Stomach smooth muscle (tissue), 2 donors: ENCODE data around the gene EPC1.

Experiments used
- H3K27ac ChIP-seq: one replicate; pipeline ENCODE4 v1.7.0; 2013; ENCODE audit warnings: mild to moderate bottlenecking, low read length, inconsistent platforms
- H3K27me3 ChIP-seq, 2 donors: one replicate each; pipeline ENCODE4 v1.7.0; 2013; ENCODE audit warnings: low read length in 2 of 2; ENCODE audit not compliant: insufficient read depth in 2 of 2, control insufficient read depth in 1 of 2
- H3K36me3 ChIP-seq, 2 donors: one replicate each; pipeline ENCODE4 v1.7.0; 2013; ENCODE audit warnings: low read length in 2 of 2; ENCODE audit not compliant: control insufficient read depth in 2 of 2, insufficient read depth in 2 of 2
- H3K4me1 ChIP-seq: one replicate; pipeline ENCODE4 v1.7.0; 2013; ENCODE audit warnings: low read length; ENCODE audit not compliant: control insufficient read depth, insufficient read depth
- H3K4me3 ChIP-seq, 2 donors: one replicate each; pipeline ENCODE4 v1.7.0; 2013; ENCODE audit warnings: low read length in 2 of 2
- H3K9ac ChIP-seq, 2 donors: one replicate each; pipeline ENCODE4 v1.7.0; 2013; ENCODE audit warnings: low read length in 2 of 2, mild to moderate bottlenecking in 1 of 2
- H3K9me3 ChIP-seq, 2 donors: one replicate each; pipeline ENCODE4 v1.7.0; 2013; ENCODE audit warnings: low read length in 2 of 2; ENCODE audit not compliant: control insufficient read depth in 2 of 2
- donor health status: healthy.
- donor health status: Pancreatic carcinoma.

The EPC1 gene

DNA sequence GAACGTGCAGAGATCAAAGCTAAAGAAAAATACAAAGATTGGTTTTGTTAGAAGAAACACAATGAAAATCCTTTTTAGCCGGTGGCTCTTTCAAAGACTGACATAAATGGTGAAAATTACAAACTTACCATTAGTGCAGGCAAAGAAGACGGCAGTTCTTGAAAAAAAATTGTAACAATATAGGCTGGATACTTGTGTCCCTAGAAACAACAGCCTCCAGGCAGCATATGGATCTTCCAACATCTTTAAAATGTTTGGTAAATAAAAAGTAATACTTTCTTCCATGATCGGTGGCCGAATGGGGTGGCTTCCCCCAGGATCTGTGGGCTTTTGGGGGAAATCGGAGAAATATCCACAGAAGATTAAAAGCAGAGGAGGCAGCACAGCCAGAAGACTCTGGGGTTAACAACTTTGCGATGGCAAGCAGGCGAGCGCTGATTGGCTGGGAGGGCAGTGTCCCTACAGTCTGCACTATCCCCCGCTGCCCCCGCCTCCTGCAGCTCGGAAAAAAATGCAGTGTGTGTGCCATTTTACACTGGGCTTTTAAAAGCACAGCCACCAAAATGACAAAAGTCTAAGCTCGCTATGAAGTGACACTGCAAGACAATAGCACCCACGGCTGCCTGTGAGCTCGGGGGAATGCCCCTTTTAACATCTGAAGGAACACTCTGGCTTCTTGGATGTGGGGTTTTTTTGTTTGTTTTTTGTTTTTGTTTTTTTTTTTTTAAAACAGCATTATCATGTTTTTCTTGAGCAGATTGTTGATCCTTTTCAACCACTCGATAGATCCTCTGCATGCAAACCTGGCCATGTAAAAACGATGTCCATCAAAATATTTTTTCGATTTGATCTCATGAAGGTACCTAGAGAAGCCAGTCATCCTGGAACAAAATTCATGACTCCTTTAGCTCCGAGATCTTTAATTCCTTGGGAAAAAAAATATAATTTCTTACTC, 31.7 kb upstream of the EPC1 start:
- peak overlapping the region; percentile 32 for H3K27ac ChIP-seq
- no peaks in the 10 kb centered on the region for H3K36me3 ChIP-seq
- H3K9ac ChIP-seq = peak overlapping the region; percentile 81 to 87
- H3K4me1 ChIP-seq = peaks cover 5% of the 10 kb centered on the region
- H3K27me3 ChIP-seq = no peaks in the 10 kb centered on the region
- no peaks in the 10 kb centered on the region for H3K9me3 ChIP-seq
- peak overlapping the region; percentile 86 to 97 for H3K4me3 ChIP-seq

DNA sequence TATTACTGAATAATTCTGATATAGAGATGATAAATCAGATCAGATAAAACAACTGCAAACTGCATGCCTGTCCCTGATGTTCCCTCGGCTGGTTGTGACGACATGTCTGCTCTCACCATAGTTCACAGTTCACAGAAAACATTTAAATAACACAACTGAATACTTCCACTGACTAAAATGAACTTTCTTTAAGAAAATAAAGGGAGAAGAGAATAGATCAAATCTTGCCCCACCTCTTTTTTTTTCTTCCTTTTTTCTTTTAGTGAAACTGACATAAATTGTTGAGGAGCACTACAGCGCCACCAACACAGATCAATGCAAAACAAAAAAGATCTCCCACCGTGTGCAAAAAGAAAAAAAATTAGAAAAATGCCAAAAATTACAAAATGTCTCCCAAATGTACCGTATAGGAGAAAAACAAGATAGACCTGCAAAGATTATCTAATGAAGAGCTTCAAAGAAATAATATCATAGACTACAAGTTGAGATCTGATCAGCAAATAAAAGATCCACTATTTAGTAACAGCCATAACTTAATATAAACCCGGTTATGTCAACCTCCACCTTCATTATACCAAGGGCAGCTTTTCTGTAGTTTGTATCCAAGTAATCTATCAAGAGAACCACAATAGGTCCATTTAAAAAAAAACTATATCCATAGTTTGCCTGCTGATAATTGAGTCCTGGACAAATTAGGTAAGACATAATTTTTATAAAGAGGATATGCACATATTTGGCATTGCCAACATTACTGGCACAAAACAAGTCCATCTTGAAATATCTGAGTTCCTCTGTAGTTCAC, 30.7 kb upstream of the EPC1 start:
- Histone ChIP-seq H3K9me3 (no peaks in the 10 kb centered on the region), H3K36me3 (no peaks in the 10 kb centered on the region), H3K4me3 (peak overlapping the region; percentile 86 to 97), H3K9ac (peak overlapping the region; percentile 81 to 87), H3K27ac (peak overlapping the region; percentile 13), H3K27me3 (no peaks in the 10 kb centered on the region), H3K4me1 (peaks cover 5% of the 10 kb centered on the region)

DNA sequence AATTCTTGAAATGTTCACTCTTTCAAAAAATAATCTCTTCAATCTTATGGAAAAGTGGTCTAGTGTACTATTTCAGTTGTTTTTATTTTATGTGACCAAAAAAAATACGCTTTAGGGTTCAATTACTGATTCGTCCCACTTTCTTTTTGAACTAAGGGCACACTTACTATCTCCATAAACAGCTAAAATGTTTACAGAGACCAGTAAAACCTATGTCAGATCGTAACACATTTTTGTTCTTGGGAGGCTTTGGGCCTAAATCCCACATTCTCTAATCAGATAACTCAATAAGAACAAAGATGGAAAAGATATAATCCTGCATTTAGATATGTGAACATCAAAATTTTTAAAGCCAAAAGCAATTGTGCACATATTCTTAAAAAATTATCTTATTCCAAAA, 29.8 kb upstream of the EPC1 start:
- peak overlapping the region; percentile 86 to 97 for H3K4me3 ChIP-seq
- H3K9me3 ChIP-seq = no peaks in the 10 kb centered on the region
- H3K4me1 ChIP-seq = peaks cover 5% of the 10 kb centered on the region
- no peak overlapping the region for H3K27ac ChIP-seq
- H3K9ac ChIP-seq = peak overlapping the region; percentile 81 to 87
- H3K27me3 ChIP-seq = no peaks in the 10 kb centered on the region
- H3K36me3 ChIP-seq = no peaks in the 10 kb centered on the region

DNA sequence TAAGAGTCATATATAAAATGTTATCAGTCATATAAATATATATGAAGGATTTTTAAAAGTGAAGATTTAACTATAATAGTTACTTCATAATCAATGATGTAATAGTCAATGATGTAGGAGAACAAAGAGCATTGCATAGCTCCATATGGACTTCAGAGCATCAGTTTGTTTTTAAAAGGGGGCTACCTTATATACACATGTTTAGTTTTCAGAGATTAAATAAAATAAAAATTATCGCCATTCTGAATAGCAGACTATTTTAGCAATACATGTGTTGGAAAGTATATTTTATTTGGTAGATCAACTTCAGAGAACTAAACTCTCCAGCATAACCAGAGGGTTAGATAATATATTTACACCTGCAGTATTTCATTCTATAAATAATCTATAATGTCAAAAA, 29.1 kb upstream of the EPC1 start:
- peaks cover 5% of the 10 kb centered on the region for H3K4me1 ChIP-seq
- H3K4me3 ChIP-seq = peak overlapping the region; percentile 86 to 97
- H3K36me3 ChIP-seq = no peaks in the 10 kb centered on the region
- H3K9ac ChIP-seq = peak overlapping the region in 1 of 2 donors; percentile 87
- H3K27ac ChIP-seq = no peak overlapping the region
- no peaks in the 10 kb centered on the region for H3K9me3 ChIP-seq
- no peaks in the 10 kb centered on the region for H3K27me3 ChIP-seq

DNA sequence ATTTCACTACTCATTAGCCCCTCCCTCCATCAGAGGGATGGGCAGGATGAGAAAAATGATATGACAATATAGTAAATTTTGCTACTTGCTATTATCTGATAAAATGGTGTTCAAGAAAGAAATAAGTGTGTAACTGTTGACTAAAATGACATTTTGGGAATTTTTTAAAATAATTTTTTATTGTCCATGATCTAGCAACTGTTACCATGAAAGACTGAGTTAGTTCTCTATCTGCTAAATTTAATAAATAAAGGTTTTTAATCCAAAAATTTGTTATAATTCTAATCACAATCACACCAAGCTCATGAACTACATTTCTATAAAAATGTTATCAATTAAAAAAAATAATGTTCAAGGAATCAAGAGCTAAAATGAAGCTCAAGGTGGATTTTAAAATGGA, 28.7 kb upstream of the EPC1 start:
- peak overlapping the region in 1 of 2 donors; percentile 40 for H3K9ac ChIP-seq
- H3K27ac ChIP-seq = no peak overlapping the region
- H3K4me1 ChIP-seq = peaks cover 5% of the 10 kb centered on the region
- peak overlapping the region; percentile 20 to 86 for H3K4me3 ChIP-seq
- no peaks in the 10 kb centered on the region for H3K27me3 ChIP-seq
- H3K36me3 ChIP-seq = no peaks in the 10 kb centered on the region
- H3K9me3 ChIP-seq = no peaks in the 10 kb centered on the region

DNA sequence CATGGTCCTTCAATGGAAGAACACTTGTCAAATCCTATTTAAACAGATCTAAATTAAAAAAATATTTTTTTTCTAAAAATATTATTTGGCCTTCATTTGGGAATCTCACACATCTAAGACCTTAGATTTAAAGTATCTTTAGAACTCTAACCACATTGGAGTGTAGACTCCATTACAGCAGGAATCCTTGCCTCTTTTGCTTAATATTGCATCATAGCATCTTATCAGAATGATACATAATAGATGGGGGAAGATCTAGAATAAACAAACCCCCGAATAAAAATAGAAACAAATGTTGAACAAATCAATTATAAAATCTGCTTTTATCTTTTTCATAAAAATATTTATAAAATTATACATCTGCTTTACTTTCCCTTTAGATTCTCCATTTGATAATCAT, 27.6 kb upstream of the EPC1 start:
- no peaks in the 10 kb centered on the region for H3K9me3 ChIP-seq
- no peak overlapping the region for H3K9ac ChIP-seq
- H3K36me3 ChIP-seq = no peaks in the 10 kb centered on the region
- H3K27ac ChIP-seq = no peak overlapping the region
- H3K4me1 ChIP-seq = peaks cover 5% of the 10 kb centered on the region
- H3K4me3 ChIP-seq = no peak overlapping the region
- H3K27me3 ChIP-seq = no peaks in the 10 kb centered on the region

DNA sequence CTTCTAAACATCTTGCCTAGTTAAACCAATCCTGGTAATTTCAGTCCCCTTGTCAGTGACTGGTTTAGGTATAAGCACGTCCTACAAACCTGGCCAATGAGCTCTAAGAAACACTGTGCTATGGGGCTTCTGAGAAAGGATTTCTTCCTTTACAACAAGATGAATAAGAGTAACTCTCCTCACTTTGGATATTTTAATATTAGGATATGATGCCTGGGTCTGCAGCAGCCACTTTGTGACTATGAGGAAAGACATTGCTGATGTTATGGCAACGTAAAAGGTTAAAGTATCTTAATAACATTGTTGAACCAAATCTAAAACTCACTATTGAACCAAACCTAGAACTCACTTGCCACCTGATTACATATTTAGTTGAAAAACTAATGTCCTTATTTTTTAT, 26.5 kb upstream of the EPC1 start:
- H3K4me1 ChIP-seq = no peaks in the 10 kb centered on the region
- no peak overlapping the region for H3K9ac ChIP-seq
- H3K27ac ChIP-seq = no peak overlapping the region
- no peaks in the 10 kb centered on the region for H3K27me3 ChIP-seq
- no peak overlapping the region for H3K4me3 ChIP-seq
- H3K36me3 ChIP-seq = no peaks in the 10 kb centered on the region
- H3K9me3 ChIP-seq = no peaks in the 10 kb centered on the region

DNA sequence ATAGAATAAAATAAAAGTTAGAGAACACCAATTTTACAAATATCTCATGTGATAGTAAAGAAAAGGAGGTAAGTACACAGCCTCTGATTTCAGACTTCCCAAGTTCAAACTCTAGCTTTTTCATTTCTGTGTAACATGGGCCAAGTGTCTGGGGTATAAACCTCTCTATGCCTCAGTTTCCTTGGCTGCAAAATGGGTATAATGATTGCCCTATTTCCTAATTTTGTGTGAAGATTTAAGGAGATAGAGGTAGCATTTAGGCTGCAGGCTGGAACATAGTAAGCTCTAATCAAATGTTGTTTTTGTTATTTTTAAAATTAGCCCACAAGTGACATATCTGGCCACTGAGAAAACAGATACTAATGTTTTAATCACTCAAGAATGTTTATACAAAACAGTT, 26.1 kb upstream of the EPC1 start:
- Histone ChIP-seq H3K9ac (no peak overlapping the region), H3K9me3 (no peaks in the 10 kb centered on the region), H3K4me1 (no peaks in the 10 kb centered on the region), H3K27ac (no peak overlapping the region), H3K36me3 (no peaks in the 10 kb centered on the region), H3K4me3 (no peak overlapping the region), H3K27me3 (no peaks in the 10 kb centered on the region)

DNA sequence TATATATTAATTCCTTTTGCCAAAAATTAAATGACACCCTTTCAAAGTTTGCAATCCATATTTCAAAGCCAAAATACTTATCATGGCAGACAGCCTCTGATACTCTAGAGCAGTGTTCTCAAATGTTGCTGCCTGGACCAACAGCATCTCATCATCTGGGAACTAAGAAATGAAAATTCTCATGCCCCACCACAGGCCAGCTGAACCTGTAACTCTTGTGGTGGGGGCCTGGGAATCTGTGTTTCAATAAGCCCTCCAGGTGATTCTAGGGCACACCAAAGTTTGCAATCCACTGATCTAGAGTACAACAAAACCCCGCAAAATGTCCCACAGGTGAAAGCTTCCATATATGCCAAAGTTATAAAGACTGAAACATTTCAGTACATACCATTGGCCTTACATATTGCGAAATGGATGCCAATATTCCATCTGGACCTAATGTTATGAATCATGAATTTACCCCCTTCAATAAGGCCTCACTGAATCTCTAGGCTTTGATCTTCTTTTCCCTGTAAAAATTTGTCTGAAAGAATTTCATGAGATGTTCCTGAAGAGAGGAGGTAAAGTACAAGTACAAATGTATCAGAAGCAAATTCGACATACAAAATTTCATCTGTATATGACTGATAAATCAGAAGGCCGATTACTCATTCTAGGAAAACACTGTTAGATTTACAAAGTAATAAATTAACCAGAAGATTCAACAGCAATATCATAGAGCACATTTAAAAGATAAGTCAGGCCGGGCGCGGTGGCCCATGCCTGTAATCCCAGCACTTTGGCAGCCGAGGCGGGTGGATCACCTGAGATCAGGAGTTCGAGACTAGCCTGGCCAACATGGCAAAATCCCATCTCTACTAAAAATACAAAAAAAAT, 25.3 kb upstream of the EPC1 start:
- Histone ChIP-seq H3K9me3 (no peaks in the 10 kb centered on the region), H3K36me3 (no peaks in the 10 kb centered on the region), H3K27me3 (no peaks in the 10 kb centered on the region), H3K27ac (no peak overlapping the region), H3K4me3 (no peak overlapping the region), H3K4me1 (no peaks in the 10 kb centered on the region), H3K9ac (no peak overlapping the region)

DNA sequence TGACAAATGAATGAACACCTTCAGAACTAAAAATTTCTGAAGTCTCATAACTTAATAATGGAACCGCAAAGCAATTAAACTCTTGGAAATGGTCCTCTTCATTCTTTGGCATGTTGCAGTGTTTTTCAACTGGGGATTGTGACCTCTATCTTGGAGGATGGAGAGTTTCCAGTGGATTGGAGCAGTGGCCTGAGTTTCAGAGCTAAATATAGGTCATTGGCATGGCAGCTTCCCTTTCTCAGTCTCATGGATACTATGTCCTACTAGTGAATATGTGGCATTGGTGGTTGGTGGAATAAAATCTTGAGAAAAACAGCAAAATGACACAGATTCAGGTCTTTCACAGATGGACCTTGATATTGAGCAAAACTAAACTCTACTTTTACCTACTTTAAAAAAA, 24.1 kb upstream of the EPC1 start:
- H3K9me3 ChIP-seq = no peaks in the 10 kb centered on the region
- no peaks in the 10 kb centered on the region for H3K36me3 ChIP-seq
- H3K9ac ChIP-seq = no peak overlapping the region
- no peaks in the 10 kb centered on the region for H3K4me1 ChIP-seq
- no peak overlapping the region for H3K27ac ChIP-seq
- no peak overlapping the region for H3K4me3 ChIP-seq
- H3K27me3 ChIP-seq = no peaks in the 10 kb centered on the region
